SK-N-SH treated with all-trans-retinoic acid at 6 μM for 48 hours (cell line): ENCODE results near the gene ARHGAP4.

Experiments used
- ARNTL ChIP-seq: fragments of 450-650 bp; formaldehyde crosslinking; IDR thresholded peaks from 2 replicates; pipeline ENCODE4 v1.5.0; 2020; ENCODE audit warnings: low read depth, mild to moderate bottlenecking, moderate library complexity, borderline replicate concordance
- ZFP3 ChIP-seq: fragments of 250-450 bp; sonication (Bioruptor Pico); IDR thresholded peaks from 2 replicates; pipeline ENCODE4 v1.5.0; 2020; ENCODE audit warnings: mild to moderate bottlenecking, moderate library complexity

GRCh38 chrX:153928846-153929245 lies 2.8 kb upstream of the ARHGAP4 start:
- no peak for TF ChIP-seq ARNTL (CRISPR knock-in tag)
- no peak for TF ChIP-seq ZFP3 (CRISPR knock-in tag)
